Vagina (tissue), 2 donors: ENCODE data around the gene PLCE1.

Source experiments
- CTCF ChIP-seq, 3 experiments: fragments of 450-650 bp in 2 of 3; fragments of 200-600 bp in 1 of 3; sonication (generic) in 1 of 3; IDR thresholded peaks; one replicate each; pipeline ENCODE4 v1.5.1; 2017 to 2019; ENCODE audit warnings: antibody characterized with exemption in 3 of 3, mild to moderate bottlenecking in 2 of 3, moderate library complexity in 2 of 3
- POLR2AphosphoS5 ChIP-seq, 2 donors: sonication (generic); formaldehyde crosslinking; IDR thresholded peaks; one replicate each; pipeline ENCODE4 v1.9.0; 2017; ENCODE audit warnings: antibody characterized with exemption in 2 of 2, mild to moderate bottlenecking in 2 of 2, low read depth in 1 of 2; ENCODE audit not compliant: insufficient read depth in 1 of 2

GRCh38 chr10:93997546-93997945 lies 3.8 kb downstream of the PLCE1 start:
- TF ChIP-seq CTCF (IDR thresholded peaks at IDR 0.05) (no peak), POLR2AphosphoS5 (IDR thresholded peaks at IDR 0.05; ENCODE audit: insufficient read depth in 1 of 2, low read depth in 1 of 2) (no peak)
